A204.1 (cell line): ENCODE measurements around the gene ZEB2.

ENCODE experiments used
- FAIRE-seq: peaks from 2 replicates; lab custom pipeline; 2012; peaks lifted over from hg19 to GRCh38; lab: Jason Lieb, UNC

Gene ZEB2

DNA sequence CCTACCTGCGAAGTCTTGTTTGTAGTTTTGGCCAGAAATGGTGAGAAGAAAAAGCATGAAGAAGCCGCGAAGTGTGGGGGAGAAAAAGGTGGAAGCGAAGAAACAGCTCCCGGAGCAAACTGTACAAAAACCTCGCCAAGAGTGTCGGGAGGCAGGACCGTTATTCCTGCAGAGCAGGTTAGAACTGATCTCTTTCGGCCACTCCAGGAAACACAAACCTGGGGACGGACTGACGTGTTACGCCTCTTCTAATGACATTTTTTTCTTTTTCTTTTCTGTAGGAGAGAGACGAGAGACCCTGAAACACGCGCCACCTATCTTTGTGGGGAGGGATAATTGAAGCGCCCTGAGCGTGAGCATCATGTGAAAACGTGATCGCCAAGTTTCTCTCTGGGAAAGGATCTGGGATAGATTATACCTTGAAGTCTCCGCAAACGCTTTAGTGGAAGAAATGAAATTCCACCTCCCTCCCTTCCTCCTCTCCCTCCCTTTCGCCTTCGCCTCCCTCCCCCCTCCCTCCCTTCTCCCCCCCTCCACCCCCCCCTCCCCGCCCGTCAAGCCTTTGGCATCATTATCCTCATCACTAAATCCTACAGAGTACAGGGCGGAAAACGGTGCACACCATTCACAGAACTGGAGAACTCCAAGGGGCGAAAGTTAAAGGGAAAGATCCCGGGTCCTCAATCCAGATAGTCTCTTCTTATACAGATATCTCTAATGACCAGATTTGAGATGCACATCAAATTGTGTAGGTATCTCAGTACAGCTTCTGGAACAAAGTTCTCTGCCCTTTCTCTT is at the start of gene ZEB2:
TSS of gene ZEB2 (minus strand) at position 186 of the 798 bp plus-strand sequence. CDS start 2,769 bp downstream, outside the sequence.
- FAIRE-seq: no peak

DNA sequence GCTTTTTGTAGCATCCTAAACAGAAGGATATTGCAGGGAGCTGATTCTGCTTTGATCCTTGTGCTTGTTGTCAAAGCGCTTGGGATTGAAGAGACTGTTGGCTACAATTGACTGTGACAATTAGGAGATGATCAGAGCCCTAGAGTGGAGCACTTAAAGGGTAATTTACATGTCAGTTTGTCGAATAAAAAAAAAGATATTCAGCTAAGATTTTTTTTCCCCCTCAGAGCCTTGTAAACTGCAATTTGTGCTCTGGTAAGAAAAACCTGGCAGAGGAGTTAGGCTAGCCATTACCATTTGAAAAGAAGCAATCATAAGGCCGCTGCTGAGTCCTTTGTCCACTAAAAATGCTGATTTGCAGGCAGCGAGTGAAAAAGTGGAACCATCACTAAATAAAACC is 47.8 kb upstream of the ZEB2 start:
- FAIRE-seq: no peak

DNA sequence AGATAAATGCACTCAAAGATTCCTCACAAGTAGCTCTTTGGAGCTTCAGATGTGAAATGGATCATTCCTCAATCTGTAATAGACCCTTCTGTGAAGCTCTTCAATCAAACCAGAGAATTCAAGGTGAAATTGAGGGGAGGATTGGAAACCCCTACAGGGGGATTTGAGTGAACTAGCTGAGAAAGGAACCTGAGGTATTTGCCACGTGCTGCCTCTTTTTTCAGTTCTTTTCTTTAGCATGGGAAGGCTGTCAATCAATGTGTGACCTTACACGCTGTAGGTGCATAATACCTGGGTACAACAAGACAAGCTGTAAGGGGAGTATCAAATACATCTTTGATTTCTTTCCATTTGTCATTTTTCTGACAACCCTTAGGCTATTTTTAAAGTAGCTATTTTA is 46.5 kb upstream of the ZEB2 start:
- FAIRE-seq: no peak

DNA sequence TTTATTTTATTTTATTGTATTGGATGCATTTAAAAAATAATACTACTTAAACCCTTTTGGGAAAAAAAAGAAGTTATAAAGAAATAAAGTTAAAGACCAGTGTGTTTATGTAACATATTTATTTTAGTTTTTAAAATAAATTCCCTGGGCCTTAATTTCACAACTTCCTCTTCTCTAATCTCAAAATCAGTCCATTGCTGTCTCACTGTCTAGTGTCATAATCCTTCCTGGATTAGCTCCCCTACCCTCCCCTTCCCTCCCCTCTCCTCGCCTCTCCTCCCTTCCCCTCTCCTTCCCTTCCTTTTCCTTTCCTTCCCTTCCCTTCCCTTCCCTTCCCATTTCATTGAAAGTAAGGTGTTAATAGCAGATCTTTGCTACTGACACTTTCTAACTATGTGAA is 40.3 kb upstream of the ZEB2 start:
- no peak for FAIRE-seq

DNA sequence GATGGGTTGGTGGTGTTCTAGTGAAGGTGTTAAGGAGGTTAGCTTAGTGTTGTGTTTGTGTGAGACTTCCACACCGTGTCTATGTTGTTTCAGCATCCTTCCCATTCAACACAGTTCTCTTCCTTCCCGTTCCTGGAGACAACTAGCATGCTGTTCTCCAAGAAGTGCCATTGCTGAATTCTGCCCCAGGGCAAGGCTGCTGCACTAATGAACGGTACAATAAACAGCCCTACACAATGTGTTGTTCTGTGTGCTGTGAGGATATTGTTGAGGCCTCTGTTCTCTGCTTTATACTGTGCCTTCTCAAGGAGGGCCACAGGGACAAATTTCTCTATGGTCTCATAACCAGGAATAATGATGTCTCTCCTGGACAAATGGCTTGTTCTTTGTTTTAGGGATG is 39.8 kb upstream of the ZEB2 start:
- no peak for FAIRE-seq

DNA sequence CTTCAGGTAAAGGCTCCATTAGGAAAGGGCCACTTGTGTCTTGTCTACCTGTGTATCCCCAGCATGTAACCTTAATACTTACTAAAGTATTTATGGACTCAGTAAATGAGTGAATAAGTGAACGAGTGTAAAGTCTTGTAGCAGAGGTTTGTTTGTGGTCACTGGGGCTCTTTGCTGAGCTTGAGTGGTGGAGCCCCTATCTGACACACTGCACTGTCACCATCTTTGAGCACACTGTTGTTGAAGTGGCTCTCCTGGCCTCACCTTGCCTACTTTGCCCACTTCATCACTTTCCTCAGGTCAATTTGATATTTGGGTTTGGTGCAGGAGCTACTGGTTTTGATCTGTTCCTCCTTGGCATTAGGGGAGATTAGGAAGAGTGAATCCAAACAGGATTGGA is 39.3 kb upstream of the ZEB2 start:
- FAIRE-seq: no peak

DNA sequence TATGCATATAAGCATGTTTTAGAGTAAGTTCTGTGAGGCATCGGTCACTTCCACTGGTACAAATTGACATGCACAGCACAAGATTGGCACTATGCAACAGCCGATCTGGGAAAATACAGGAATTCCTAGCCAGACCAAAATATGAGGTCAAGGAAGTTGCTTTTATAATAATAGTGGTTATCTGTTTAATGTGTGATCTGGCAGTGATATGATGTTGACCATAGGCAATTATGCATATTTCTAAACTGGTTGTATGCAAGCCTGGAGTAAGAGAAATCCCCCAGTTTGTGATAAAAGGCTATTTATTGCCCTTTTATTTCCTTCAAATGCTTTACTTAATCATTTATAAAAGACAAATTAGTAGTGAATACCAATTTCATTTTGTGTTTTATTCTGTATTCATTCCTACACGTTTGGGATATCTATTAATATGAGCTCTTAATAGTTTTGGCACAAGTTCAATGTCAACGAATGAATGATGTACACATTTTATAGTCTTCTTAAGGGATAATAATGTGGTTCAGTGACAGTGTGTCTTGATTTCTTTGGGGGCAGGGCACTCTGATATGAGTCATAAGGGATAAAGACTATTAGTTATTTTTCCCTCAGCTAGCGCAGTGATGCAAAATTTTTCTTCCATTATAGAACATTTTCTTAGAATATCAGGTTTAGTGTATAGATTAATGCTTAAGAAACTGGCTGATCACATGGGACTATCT is 34.7 kb upstream of the ZEB2 start:
- no peak for FAIRE-seq

DNA sequence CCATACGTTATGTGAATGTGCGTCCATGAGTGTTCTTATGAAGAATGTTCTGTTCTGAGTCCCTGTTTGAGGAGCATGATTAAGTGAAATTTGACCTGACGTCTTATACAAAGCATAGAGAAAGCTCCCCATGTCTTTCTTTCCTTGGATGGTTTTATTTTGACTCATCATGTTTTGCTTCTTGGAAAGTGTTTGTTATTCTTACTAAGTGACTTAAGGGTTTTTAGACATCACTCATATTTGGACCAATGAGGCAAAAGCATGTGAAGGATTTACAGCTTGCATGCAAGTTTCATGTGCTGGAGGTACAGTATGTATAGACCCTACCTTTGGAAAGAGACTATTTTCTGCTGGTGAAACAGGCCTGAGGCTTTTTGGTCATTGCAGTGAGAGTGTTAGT is 33.5 kb upstream of the ZEB2 start:
- no peak for FAIRE-seq

DNA sequence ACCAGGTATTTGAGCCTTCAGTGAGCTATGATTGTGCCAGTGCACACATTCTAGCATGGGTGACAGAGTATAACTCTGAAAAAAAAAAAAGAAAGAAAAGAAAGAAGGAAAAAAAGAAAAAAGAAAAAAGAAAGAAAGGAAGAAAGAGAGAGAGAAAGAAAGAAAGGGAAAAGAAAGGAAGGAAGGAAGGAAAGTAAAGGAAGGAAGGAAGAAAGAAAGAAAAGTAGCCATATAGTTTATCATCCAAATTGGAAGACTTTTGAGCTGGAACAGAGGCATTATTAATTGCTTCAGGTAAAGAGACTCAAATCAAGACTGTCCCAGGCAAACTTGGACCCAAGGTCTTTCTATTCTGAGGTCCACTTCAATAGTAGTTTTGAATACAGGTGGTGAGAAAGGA is 32.9 kb upstream of the ZEB2 start:
- no peak for FAIRE-seq

DNA sequence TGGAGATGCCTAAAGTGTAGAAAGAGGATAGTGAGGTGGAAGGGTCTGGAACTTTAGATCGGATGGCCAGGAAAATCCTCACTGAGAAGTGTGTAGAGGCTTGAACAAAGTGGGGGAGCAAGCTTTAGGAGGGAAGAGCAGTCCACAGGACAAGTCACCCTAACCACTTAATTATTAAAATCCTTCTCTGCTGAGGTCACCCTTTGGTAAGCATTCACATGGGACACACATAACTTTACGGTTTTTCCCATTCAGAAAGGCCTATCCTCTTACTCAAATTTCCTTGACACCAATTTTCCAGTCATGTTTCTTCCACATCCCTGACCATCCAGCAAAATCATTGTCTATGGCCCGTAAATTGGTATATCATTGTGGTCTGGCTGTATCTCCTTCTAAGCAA is 31.0 kb upstream of the ZEB2 start:
- no peak for FAIRE-seq

DNA sequence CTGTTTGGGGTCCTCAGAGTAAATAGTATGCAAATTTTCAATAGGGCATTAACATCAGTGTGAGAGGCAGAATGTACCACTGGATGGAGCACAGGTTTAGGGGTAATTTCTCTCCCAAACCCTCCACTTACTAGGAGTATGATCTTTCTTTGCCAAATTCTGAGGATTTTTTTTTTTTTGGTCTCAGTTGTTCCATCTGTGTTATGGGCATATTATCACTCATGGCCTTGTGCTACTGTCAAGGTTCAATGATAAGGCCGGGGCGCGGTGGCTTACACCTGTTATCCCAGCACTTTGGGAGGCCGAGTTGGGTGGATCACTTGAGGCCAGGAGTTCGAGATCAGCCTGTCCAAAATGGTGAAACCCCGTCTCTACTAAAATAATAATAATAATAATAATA is 30.2 kb upstream of the ZEB2 start:
- FAIRE-seq: no peak

DNA sequence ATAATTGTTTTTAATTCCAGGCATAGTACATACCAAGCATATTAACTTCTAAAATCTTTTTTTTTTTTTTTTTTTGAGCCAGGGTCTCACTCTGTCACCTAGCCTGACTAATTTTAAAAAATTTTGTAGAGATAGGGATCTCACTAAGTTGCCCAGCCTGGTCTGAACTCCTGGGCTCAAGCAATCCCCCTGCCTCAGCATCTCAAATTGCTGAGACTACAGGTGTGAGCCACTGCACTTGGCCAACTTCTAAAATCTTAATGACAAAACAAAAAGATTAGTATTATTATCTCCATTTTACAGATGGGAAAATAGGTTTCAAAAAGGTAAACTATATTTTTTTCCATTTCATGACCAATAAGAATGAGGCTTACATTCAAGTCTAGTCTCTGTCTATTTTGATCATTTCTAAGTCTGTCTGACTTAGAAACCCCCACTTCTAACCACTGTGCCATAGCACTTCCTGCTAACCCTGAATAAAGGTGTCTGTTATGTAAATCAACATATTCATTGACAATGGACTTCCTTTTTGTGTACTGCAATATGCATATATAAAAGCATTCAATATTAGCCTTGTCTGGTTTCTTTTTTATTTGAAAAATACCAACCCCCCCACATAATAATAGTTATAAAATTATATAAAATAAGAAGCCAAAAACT is 28.7 kb upstream of the ZEB2 start:
- no peak for FAIRE-seq

DNA sequence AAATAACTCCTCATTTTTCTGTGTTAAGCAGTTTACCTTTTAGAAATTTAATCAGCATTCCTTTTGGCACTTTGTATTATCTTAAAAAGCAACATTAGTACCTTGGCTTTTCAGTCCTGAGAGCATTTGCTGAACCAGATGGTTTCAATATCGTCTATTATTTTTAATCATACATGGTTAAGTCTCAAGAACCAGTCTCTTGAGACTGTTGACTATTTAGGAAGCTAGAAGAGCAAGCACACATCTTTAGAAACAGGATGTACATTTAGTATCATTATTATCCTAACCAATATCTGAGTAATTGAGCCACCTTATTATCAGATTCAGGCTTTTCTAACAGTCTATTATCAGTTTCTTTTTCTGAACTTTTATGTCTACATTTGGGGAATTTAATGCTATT is 28.2 kb upstream of the ZEB2 start:
- no peak for FAIRE-seq

DNA sequence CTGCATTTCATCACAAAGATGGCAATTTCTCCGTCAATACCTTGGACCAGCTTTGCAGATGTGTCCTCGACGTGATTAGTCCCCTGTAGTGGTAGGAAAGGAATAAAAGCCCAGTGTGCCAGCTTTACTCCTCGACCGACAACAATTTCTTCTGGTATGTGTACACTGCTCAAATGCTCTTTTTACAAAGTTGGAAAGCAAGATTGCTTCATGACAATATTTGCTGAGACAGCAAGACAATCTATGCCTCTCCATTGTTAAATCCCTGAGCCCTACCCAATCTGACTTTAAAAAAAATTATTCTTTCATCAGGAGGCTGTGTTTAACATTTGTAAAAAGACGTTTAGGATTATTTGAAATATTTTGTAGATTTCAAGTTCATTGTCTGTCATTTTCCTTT is 27.6 kb upstream of the ZEB2 start:
- FAIRE-seq: no peak

DNA sequence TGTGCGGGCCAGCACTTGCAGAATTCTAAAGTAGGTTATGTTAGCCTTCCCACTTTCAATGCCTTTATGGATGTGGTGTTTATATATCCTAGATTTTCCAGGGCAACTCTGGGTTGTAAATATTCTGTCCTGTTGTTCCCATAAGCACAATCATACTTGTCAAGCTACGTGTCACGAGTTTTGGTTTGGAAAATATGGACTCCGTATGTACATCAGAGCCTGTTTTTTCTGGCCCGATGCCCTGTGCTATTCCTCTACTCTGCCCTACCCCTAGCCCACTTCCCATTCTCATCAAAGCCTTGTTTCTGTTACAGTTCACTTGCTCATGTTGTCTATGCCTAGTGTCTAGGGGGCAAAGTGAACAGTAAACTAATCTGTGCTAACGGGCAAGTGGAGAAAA is 27.0 kb upstream of the ZEB2 start:
- FAIRE-seq: no peak

DNA sequence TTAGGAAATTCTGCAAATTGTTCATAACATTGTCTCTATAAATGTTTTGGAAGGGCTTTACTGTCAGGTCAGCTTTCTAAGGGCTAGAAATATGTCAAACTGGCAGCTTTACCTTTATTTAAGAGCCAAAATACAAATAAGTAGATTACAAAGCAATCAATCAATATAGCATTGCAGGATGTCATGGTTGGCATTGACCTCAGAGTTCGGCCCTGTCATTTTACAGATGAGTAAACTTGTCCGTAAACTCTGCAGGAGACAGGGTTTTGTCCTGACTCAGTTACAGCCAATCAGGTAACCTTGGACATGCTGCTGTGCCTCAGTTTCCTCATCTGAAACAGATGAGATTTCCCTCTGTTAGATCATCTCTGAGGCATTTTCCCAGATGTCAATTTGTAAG is 25.9 kb upstream of the ZEB2 start:
- no peak for FAIRE-seq

DNA sequence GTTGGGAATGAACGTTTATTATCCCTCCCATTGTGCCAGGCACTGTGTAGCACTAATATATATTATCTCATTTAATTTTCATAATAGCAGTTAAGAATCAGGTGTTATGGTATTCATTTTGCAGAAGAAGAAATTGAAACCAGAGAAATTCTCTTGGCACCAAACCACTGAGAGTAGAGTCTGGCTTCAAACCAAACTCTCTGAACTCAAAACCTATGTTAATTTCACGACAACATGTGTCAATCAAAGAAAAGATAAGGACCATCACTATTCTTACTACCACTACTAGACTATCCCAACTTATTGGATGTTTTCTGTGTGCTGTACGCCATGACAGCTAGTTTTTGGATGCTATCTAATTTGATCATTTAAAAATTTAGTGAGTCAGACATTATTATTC is 24.1 kb upstream of the ZEB2 start:
- no peak for FAIRE-seq

DNA sequence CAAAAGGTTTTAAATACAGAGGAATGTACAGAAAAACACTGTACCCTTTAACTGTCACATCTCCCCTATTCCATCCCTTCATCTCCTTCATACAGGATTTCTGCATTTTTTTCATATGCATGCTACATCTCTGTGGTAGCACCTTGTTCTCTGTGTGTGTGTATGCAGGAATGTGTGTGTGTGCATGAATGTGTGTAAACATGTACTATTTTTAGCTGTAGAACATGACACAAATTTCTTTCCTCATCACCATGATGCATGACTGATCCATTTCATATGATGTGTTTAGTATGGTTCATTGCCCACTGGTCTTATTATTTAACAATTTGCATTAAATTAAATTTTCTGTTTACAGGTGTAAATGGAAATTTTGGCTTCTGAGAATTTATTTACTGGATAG is 21.5 kb upstream of the ZEB2 start:
- FAIRE-seq: no peak

DNA sequence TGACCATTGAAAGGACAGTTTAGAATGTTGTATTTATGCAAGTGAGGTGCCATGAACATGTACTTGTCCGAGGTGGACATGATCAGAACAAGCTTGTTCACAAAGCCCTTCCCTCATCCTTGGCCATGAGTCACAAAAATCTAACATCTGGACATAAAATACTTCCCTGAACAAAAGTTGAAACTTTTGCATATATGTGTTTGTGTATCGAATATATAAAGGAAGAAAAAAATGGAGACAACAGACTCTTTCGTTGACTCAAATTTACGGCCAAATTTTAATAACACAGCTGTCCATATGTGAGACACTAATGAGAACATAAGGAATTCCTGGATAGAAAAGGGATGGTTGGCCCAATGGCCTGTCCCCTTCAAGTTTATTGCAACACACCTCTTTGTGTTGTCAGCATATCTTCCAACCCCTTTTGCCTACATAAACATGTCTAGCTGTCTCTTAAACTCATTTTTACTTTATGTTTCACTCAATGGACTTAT is 19.4 kb upstream of the ZEB2 start:
- no peak for FAIRE-seq

DNA sequence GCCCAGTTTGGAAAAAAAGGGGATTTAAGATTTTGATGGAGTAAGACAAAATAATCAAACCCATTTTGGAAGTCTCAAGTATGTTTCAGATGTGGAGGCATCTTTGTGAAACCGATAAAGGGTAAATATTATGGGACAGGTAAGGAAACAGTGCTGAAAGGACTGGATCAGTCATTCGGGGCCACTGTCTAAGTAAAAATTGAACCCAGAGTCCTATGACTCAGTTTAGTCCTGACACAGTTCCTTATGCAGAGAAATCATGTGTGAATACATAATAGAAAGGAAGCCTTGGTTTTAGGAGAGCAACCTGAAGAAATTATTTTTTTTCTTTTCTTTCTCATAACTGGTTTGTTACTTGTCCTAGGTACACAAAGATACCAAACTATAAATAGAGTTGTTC is 15.4 kb upstream of the ZEB2 start:
- FAIRE-seq: no peak

DNA sequence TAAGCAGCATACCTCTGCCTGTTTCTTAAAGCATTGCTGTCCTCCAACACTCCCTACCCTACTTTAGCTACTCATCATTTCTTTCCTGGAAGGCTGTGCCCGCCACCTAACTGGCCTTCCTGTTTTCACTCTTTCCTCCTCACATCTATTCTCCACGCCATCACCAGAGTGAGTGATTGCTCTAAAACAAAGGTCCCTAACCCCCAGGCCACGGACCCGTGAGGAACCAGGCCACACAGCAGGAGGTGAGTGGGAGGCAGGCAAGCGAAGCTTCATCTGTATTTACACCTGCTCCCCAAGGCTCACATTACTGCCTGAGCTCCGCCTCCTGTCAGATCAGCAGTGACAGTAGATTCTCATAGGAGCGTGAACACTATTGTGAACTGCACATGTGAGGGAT is 13.3 kb upstream of the ZEB2 start:
- FAIRE-seq: no peak

DNA sequence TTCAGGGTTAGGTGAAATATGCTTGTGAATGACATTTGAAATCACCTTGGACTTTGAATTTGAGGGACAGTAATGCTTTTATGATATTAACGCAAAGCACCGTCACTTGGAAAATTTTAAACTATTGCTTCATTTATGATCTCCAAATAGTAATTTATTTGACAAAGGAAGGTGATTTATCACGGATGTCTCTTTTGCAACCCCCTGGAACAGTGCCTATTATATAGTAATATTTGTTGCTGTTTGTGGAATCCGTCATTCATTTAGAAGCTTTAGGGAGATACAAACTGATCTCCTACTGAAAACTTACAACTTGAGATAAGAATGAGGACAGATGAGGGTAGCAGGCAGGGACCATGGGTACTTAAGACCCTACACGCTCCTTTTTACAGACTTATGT is 10.7 kb upstream of the ZEB2 start:
- FAIRE-seq: no peak

DNA sequence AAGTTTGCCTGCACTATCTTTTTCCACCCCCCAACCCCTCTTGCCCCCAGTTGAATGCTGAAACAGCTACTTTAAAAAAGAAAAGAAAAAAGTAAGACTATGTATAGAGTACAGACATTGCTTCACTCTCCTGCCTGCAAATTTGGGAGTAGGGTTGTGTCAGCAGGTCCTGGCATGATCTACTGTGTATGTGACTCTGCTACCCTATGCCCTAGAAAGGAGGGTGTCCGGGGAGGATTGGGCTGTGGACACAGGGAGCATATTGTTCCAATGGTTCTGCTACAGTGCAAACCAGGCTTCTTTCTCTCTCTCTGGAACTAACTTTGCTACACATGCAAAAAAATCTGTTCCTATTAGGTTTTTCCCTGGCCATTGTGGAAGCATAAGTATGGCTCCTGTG is 9.9 kb upstream of the ZEB2 start:
- FAIRE-seq: no peak
